Activated CD8-positive, alpha-beta memory T cell treated with anti-CD3 and anti-CD28 coated beads, Interleukin-2, amount 50 U/mL, for 48 hours (primary cell): ENCODE results near the gene PVRIG.
"Not testable (repeated sequence)": the region's sequence is repeated elsewhere in the genome, so short reads cannot be mapped to it uniquely, and the experiment has no call there.

Source experiments
- DNase-seq: peaks from one replicate; pipeline ENCODE4 v3.0.0-alpha.2; 2020

The PVRIG gene

GRCh38 chr7:100243385-100243784, 23.6 kb downstream of the PVRIG start:
- DNase-seq = peak; percentile 77

- DNase-seq = not testable (repeated sequence)
These were observed 25.3 kb downstream of the PVRIG start for GRCh38 chr7:100244988-100245605.

- not testable (repeated sequence) for DNase-seq
These were observed 26.5 kb downstream of the PVRIG start for GRCh38 chr7:100246121-100246864.

- not testable (repeated sequence) for DNase-seq
These were observed 27.1 kb downstream of the PVRIG start for GRCh38 chr7:100246865-100247137.

- no peak for DNase-seq
These were observed 27.5 kb downstream of the PVRIG start for GRCh38 chr7:100247152-100247757.

GRCh38 chr7:100248483-100248882, 28.7 kb downstream of the PVRIG start:
- no peak for DNase-seq

- DNase-seq = no peak
These were observed 37.3 kb downstream of the PVRIG start for GRCh38 chr7:100257017-100257416.

GRCh38 chr7:100259984-100260383, 40.2 kb downstream of the PVRIG start:
- not testable (repeated sequence) for DNase-seq

GRCh38 chr7:100262896-100263295, 43.1 kb downstream of the PVRIG start:
- not testable (repeated sequence) for DNase-seq

GRCh38 chr7:100264223-100264622, 44.5 kb downstream of the PVRIG start:
- DNase-seq = not testable (repeated sequence)

GRCh38 chr7:100264669-100265165, 45.0 kb downstream of the PVRIG start:
- DNase-seq = not testable (repeated sequence)

- not testable (repeated sequence) for DNase-seq
These were observed 46.1 kb downstream of the PVRIG start for GRCh38 chr7:100265851-100266250.

- DNase-seq = no peak
These were observed 47.0 kb downstream of the PVRIG start for GRCh38 chr7:100266576-100267354.

GRCh38 chr7:100267648-100268047, 47.9 kb downstream of the PVRIG start:
- no peak for DNase-seq

GRCh38 chr7:100268882-100269281, 49.1 kb downstream of the PVRIG start:
- DNase-seq = not testable (repeated sequence)

GRCh38 chr7:100269306-100270045, 49.7 kb downstream of the PVRIG start:
- not testable (repeated sequence) for DNase-seq

- DNase-seq = not testable (repeated sequence)
These were observed 50.5 kb downstream of the PVRIG start for GRCh38 chr7:100270046-100270918.
